Stimulated activated CD8-positive, alpha-beta memory T cell treated with anti-CD3 and anti-CD28 coated beads, Interleukin-4, amount 100 ng/mL, for 4 hours (primary cell): ENCODE results near the gene MRGPRX2.

Source experiments
- DNase-seq, 2 donors: peaks; one replicate each; pipeline ENCODE4 v3.0.0-alpha.2; 2020; ENCODE audit warnings: low read depth in 2 of 2, low spot score in 1 of 2

MRGPRX2 gene

DNA sequence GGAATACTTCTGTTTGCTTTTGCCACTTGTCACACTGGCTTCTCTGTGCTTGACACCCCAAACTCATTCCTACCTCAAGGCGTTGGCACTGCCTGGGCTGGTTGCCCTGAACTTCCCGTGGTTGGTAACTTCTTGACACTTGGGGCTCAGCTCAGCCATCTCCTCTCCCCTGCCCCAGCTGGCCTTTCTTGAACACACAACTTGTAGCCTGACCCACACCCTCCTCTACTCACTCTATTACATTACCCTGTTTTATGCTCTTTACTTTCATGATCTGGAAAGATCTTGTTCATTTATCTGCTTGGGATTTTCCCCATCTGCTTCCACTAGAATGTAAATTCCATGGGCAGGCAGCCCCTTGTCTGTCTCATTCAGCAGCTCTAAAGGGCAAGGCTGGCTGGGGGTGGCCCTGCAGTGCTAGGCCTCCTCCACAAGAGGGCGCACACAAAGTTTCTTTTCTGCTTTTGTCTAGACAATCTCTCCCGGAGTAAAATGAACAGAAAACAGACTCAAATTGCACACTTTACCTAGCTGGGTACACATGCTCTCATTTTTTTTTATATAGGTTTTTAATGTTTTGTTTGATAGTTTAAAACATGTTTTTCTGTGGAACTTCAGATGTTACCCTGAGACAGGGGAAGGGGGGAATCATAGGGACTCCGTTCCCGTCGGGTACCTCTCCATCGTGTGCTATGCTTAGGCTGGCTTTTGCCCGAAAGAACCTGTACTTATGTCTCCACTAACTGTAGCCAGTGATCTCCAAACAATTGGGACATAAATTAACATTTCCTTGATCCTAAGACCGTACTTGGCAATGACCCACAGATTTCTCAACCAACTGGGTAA lies 16.4 kb upstream of the MRGPRX2 start:
- DNase-seq = peak in 1 of 2 donors; percentile 34

DNA sequence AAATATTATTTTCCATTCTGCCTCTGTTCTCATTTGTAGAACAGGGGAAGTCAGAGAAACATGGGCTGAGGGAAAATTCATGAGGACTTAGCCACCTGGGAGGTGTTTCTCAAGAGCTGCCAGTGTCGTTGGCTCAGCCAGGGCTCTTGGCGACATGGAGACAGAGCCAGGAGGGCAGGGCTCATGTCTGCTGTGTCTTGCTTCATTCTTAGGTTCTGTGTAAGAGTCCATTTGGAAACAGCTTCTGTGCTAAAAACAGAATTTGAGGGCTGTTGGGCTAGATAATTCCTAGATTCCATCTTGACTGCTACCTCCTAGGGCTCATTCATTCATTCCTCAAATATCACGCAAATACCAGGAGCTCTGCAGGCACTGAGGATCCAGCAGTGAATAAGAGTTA lies 15.1 kb upstream of the MRGPRX2 start:
- no peak for DNase-seq

DNA sequence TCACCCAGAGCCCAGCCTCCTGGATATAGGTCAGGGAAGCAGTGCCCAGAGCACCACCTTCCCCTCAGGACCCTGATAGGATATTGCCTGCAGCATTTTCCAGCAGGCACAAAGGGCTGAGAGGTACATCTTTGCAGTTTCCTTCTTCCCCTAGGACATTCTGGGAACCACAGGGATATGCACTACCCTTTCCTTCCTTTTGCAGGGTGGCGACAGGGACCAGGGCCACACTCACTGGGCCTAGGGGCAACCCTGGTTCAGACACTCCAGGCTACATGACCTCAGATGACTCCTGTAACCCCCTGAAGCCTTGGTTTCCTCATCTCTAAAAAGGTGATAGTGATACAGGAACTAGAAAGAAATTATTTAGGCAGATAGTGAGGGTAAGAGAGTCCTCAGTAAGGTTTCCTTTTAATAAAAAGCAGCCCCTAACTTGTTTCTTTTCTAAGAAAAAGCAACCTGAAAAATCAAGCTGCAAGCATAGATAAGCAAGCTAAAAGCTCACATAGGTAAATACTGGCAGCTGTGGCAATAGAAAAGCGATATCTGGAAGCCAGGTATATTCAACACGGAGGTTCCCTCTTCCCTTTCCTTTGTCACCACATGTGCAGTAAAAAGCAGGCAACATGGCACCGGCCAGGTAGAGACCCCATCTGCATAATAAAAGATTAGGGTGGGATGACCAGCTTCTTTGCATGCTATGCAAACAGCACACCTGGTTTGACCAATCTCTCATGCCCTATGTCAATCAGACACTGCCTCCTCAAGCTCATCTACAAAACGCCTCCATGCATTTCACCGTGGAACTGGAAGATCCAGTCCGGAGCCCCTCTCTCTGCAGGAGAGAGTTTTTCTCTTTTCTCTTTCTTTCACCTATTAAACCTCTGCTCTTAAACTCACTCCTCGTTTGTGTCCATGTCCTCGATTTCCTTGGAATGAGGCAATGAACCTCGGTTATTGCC lies 13.2 kb upstream of the MRGPRX2 start:
- DNase-seq = no peak

GRCh38 chr11:19072464-19072863 lies 11.9 kb upstream of the MRGPRX2 start:
- DNase-seq = no peak

DNA sequence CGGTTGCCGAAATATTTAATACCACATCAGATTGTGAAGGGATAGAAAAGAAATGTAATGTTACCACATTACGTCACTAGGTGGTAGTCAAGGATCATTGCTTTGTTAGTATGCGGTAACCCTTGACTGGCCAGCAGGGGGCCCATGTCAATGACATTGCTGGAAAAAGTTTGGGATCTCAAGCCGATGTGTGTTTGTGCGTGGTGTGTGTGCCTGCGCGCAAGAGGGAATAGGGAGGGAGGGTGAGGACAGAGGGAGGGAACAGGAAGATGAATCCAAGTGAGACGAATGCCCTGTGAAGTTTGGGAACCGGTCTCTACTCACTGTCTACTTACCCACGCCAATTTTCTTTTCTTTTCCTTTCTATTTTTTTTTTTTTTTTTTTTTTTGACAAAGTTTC lies 10.7 kb upstream of the MRGPRX2 start:
- no peak for DNase-seq

DNA sequence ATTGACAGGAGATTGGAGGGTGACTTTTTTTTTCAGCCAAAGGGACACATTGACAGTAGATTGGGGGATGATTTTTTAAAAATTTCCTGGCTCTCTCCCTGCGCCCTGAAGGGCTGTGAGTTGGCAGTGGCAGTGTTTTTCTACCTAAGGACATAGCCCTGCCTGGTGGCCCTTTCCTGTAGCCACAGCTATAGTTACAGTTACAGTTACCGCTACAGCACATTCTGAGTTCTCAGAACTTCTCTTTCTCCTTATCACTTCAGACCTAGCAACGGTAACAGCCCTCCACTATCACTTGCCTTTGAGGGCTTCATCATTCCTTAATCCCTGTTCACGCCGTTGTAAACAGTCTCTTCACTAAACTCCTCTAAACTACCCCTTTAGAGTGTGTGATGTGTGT lies 684 bp downstream of the MRGPRX2 start:
- DNase-seq = no peak

- DNase-seq = no peak
These were observed 4.6 kb downstream of the MRGPRX2 start for GRCh38 chr11:19055905-19056304.

GRCh38 chr11:19055016-19055415 lies 5.5 kb downstream of the MRGPRX2 start:
- DNase-seq = no peak

DNA sequence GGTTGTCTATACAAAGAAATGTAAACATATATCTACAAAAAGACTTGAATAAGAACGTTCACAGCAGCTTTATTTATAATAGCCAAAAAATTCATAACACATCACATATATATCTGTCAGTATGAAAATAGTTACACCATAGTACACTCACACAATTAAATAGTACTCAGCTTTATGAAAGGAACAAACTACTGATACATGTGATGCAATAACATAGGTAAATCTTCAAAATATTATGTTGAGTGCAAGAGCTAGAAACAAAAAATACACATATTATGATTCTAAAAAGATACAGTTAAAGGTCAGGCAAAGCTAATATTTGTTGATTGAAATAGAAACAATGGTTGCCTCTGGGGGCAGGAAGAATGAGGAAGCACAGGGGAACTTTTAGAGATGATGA lies 6.6 kb downstream of the MRGPRX2 start:
- no peak for DNase-seq

- DNase-seq = no peak
These were observed 10.2 kb downstream of the MRGPRX2 start for GRCh38 chr11:19050281-19050680.

DNA sequence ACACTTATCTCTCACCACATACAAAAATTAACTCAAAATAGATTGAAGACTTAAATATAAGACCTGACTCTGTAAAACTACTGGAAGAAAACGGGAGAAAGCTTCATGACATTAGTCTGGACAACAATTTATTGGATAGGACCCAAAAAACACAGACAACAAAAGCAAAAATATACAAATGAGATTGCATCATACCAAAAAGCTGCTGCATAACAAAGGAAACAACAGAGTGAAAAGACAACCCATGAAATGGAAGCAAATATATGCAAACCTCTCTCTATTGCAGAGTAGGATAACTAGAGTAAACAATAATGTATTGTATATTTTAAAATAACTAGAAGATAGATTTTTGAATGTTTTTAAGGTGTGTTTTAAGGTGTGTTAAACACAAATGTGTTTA lies 11.2 kb downstream of the MRGPRX2 start:
- DNase-seq = no peak

GRCh38 chr11:19040051-19040450 lies 20.5 kb downstream of the MRGPRX2 start:
- no peak for DNase-seq

GRCh38 chr11:19039409-19039808 lies 21.1 kb downstream of the MRGPRX2 start:
- DNase-seq = no peak

DNA sequence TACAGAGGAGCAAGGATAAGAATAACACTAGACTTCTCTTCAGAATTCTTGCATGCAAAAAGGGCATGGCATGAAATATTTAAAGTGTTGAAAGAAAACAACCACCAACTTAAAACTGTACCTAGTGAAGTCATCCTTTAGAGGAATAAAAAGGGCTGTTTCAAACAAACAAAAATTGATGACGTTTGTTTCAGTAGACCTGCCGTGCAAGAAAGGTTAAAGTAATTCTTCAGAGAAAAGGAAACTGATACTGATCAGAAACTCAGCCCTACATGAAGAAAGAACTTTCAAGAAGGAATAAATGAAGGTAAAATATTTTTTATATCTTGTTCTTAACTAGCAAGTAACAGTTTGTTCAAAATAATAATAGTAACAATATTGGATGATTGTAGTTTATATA lies 27.5 kb downstream of the MRGPRX2 start:
- no peak for DNase-seq

- no peak for DNase-seq
These were observed 32.5 kb downstream of the MRGPRX2 start for GRCh38 chr11:19027829-19028595.

DNA sequence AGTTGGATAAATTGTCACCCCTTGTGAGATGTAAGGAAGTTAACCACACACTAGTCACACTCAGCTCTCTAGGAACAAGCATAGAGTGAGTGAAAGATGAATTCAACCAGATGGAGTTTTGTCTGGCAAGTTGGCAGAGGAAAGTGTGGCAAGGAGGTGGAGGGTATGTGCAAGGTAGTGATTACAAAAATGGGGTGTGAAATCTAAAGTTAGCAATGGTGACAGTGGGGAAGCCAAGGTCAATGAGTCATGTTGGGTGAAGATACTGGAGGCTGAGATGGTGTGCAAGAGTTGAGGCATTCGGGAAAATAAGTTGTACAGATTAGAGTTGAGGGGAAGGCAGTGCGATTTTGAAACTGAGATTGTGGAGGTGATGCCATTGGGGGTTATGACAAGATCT lies 33.7 kb downstream of the MRGPRX2 start:
- DNase-seq = no peak

DNA sequence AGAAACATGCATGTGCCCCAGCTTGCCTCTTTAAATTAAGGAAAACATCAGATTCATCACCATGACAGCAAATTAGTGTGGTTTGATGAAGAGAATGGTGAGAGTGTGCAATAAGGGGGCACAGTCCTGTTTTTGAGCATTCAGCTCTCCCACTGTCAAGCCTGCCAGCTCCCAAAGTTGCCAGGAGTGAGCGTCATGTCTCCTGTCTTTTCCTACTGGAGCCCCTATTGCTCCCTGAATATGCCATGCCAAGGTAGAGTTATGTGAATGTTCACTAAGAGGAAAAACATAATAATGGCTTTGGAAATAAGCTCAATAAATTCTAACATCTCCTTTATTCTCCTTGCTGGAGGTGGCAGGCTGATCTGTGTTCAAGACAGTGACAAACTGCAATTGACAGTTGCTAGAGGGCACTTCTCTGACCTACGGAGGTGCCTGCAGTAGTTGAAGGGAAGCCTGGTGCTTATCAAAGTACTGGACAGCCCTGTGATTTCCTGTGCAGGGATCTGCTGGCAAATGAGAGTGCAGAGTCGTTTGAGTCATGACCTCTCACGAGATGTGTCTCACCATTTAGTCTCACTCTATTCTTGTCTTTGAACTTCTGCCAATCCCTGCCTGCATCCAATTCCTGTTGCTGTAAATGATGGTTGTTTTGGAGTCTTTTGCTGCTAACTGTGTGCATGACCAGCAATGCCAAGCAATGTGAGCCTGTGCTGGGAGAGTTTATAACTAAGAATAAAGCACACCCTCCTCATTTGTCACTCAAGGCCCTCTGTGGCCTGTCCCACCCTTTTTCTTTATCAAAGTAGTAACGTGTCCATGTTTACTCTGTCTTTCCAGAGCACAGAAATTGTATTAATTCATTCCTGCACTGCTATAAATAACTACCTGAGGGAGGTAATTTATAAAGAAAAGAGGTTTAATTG lies 34.8 kb downstream of the MRGPRX2 start:
- no peak for DNase-seq

DNA sequence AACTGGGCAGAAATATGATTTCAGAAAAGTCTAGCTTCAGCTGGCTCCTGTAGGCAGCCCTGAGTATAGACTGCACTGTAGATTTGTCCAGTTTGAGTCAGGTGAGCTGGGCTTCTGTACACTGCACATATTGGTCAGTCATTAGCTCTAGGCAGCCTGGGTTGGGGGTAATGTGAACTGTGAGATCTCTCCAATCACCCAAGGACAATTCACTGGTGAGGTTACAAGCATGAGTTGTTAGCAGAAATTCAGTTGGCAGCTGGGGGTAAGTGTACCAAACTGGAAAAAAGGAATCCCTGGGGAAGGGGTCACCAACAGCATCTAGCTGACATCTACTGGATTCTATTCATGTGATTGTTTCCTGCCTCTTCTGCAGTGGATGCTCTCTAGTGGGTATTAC lies 39.7 kb downstream of the MRGPRX2 start:
- no peak for DNase-seq

- DNase-seq = no peak
These were observed 41.6 kb downstream of the MRGPRX2 start for GRCh38 chr11:19018901-19019300.

- DNase-seq = no peak
These were observed 47.2 kb downstream of the MRGPRX2 start for GRCh38 chr11:19013181-19013857.
